HepG2 (cell line): ENCODE measurements around the gene SOAT2. TPM values are rescaled to one million over a fixed set of nuclear protein-coding genes. Genes with fewer than 3 reads are reported as not detected.

Experiments used
- ELF4 ChIP-seq: sonication (generic); formaldehyde crosslinking; IDR thresholded peaks from 2 replicates; pipeline ENCODE4 v1.5.0; 2020; ENCODE audit warnings: missing genetic modification reagents, mild to moderate bottlenecking, moderate library complexity, borderline replicate concordance
- FOXK2 ChIP-seq: fragments of 450-650 bp; IDR thresholded peaks from 2 replicates; pipeline ENCODE4 v1.6.1; 2016
- GMEB1 ChIP-seq: sonication (generic); formaldehyde crosslinking; IDR thresholded peaks from 2 replicates; pipeline ENCODE4 v1.5.1; 2020; ENCODE audit warnings: missing genetic modification reagents, mild to moderate bottlenecking, borderline replicate concordance
- HHEX ChIP-seq: IDR thresholded peaks from 2 replicates; pipeline ENCODE4 v1.6.1; 2016; ENCODE audit warnings: control low read depth
- IKZF1 ChIP-seq: fragments of 450-650 bp; IDR thresholded peaks from 2 replicates; pipeline ENCODE4 v1.7.1; 2016
- KLF16 ChIP-seq, 2 experiments: sonication (generic) in 1 of 2; formaldehyde crosslinking in 1 of 2; IDR thresholded peaks; 2 replicates each; pipeline versions ENCODE4 v1.6.1 to v1.8.0; 2016 to 2023; ENCODE audit warnings: missing genetic modification reagents in 2 of 2, missing compliant biosample characterization in 1 of 2
- KLF9 ChIP-seq: IDR thresholded peaks from 2 replicates; pipeline ENCODE4 v1.6.1; 2016; ENCODE audit warnings: low read depth
- SIN3A ChIP-seq: IDR thresholded peaks from 2 replicates; pipeline ENCODE4 v1.6.1; 2011; ENCODE audit warnings: low read depth, mild to moderate bottlenecking, control low read depth, low read length, borderline replicate concordance
- SMAD3 ChIP-seq: sonication (generic); formaldehyde crosslinking; IDR thresholded peaks from 2 replicates; pipeline ENCODE4 v1.4.0; 2020; ENCODE audit warnings: missing genetic modification reagents
- SOX13 ChIP-seq, 3 experiments: fragments of 450-650 bp in 1 of 3; sonication (generic) in 1 of 3; formaldehyde crosslinking in 1 of 3; IDR thresholded peaks in 2 of 3; conservative IDR thresholded peaks in 1 of 3; 2 replicates each; pipeline versions ENCODE4 v1.5.0 to v1.6.1; 2016 to 2020; ENCODE audit warnings: antibody characterized with exemption in 1 of 3, mild to moderate bottlenecking in 1 of 3, missing compliant biosample characterization in 1 of 3, missing genetic modification reagents in 1 of 3, moderate library complexity in 1 of 3
- ZNF101 ChIP-seq: sonication (generic); formaldehyde crosslinking; IDR thresholded peaks from 2 replicates; pipeline ENCODE4 v1.4.0; 2020; ENCODE audit warnings: mild to moderate bottlenecking, low read depth, missing genetic modification reagents, borderline replicate concordance
- ZNF530 ChIP-seq: sonication (generic); formaldehyde crosslinking; IDR thresholded peaks from 2 replicates; pipeline ENCODE4 v1.5.0; 2020; ENCODE audit warnings: low read depth, mild to moderate bottlenecking, missing genetic modification reagents
- ZUFSP ChIP-seq: sonication (generic); formaldehyde crosslinking; IDR thresholded peaks from 2 replicates; pipeline ENCODE4 v1.9.0; 2021; ENCODE audit warnings: missing genetic modification reagents, mild to moderate bottlenecking, borderline replicate concordance
- polyA plus RNA-seq, 8 experiments: library from polyadenylated mRNA; depleted of rRNA in 3 of 8; stranded (reverse) in 7 of 8; unstranded in 1 of 8; fragments of >200 nt; fragmentation: Illumina TruSeq in 4 of 8; extraction: Trizol in 4 of 8; gene quantifications; 2 replicates each; pipeline versions ENCODE4 v1.2.1 to v1.2.3, GENCODE V29; 2011 to 2016; ENCODE audit warnings: low read depth in 4 of 8, missing spikeins in 1 of 8, mixed read lengths in 1 of 8; ENCODE audit not compliant: insufficient read depth in 1 of 8
- total RNA-seq, 5 experiments: library from RNA; depleted of rRNA; stranded (reverse); fragments of >200 nt; fragmentation: Illumina TruSeq; extraction: Trizol; gene quantifications; 2 replicates each; pipeline ENCODE4 v1.2.3, GENCODE V29; 2016; ENCODE audit warnings: low read depth in 1 of 5
- TF ChIP-seq, protein P1 (sequence below): sonication (generic); formaldehyde crosslinking; IDR thresholded peaks from 2 replicates; pipeline ENCODE4 v1.4.0; 2020; ENCODE audit warnings: missing genetic modification reagents, borderline replicate concordance

The SOAT2 gene
- total and polyA plus RNA-seq, 2 of the 13 experiments (the other 11 are each of a cell fraction or from before 2014, with no cell fraction given), result 14.9 to 108 TPM

- TF ChIP-seq SOX13 (IDR thresholded peaks at IDR 0.05) (no peak), SOX13 (CRISPR knock-in tag; conservative IDR thresholded peaks at IDR 0.05 in 1 of 2, IDR thresholded peaks at IDR 0.05 in 1 of 2) (no peak), ZUFSP (CRISPR knock-in tag) (no peak), GMEB1 (no peak), SMAD3 (CRISPR knock-in tag) (no peak), KLF9 (CRISPR knock-in tag) (no peak), IKZF1 (no peak), HHEX (CRISPR knock-in tag) (no peak), KLF16 (CRISPR knock-in tag; IDR thresholded peaks at IDR 0.05) (peak in 1 of 2 experiments; percentile 22; a peak in 1 of 4 replicates), ZNF101 (no peak), FOXK2 (no peak), SIN3A (0 out of 2 replicates have a peak, but pooled peaks have one; percentile 31), ELF4 (CRISPR knock-in tag) (0 out of 2 replicates have a peak, but pooled peaks have one; percentile 14), ZNF530 (no peak)
- TF ChIP-seq, protein P1, sequence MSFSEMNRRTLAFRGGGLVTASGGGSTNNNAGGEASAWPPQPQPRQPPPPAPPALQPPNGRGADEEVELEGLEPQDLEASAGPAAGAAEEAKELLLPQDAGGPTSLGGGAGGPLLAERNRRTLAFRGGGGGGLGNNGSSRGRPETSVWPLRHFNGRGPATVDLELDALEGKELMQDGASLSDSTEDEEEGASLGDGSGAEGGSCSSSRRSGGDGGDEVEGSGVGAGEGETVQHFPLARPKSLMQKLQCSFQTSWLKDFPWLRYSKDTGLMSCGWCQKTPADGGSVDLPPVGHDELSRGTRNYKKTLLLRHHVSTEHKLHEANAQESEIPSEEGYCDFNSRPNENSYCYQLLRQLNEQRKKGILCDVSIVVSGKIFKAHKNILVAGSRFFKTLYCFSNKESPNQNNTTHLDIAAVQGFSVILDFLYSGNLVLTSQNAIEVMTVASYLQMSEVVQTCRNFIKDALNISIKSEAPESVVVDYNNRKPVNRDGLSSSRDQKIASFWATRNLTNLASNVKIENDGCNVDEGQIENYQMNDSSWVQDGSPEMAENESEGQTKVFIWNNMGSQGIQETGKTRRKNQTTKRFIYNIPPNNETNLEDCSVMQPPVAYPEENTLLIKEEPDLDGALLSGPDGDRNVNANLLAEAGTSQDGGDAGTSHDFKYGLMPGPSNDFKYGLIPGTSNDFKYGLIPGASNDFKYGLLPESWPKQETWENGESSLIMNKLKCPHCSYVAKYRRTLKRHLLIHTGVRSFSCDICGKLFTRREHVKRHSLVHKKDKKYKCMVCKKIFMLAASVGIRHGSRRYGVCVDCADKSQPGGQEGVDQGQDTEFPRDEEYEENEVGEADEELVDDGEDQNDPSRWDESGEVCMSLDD (CRISPR knock-in tag), result no peak
Measured at GRCh38 chr12:53078425-53079225, 24.7 kb upstream of the SOAT2 start (continued).
